ENCODE data around the gene NR2F1.

The NR2F1 gene

DNA sequence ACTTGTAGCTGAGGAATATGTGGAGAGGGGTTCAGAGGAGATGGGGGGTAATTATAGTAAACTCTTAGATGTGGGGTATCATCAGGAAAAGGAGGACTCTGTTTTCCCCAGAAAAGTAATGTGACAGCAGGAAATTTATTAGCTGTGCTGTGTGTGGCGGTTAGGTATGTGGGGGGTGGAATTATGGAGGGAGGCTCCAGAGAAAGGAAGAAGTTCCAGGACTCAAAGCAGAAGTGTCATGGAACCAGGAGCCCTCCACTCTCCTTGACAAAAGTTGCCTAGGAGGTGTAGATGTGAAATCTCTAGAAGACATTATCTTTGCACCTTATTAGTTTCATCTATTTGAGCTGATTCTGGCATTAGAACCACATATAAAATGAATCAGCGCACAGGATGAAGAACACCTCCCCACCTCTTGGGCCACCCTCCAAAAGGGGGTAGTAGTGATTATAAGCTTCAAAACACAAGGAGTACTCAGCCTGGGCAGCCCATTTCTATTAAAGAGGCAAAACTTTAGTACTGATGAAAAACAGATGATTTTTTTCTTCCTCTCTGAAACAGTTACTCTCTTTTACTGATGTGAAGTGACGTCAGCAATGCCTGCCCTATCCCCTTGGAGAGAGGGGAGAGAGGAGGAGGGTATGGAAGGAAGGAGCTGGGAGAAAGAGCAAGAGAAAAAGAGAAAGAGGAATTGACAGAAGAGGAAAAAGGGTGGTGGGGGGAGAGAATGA is 18.2 kb downstream of the NR2F1 start:
- DNase-seq (ENCODE audit: low spot score), result no peak
- TF ChIP-seq, protein P1, sequence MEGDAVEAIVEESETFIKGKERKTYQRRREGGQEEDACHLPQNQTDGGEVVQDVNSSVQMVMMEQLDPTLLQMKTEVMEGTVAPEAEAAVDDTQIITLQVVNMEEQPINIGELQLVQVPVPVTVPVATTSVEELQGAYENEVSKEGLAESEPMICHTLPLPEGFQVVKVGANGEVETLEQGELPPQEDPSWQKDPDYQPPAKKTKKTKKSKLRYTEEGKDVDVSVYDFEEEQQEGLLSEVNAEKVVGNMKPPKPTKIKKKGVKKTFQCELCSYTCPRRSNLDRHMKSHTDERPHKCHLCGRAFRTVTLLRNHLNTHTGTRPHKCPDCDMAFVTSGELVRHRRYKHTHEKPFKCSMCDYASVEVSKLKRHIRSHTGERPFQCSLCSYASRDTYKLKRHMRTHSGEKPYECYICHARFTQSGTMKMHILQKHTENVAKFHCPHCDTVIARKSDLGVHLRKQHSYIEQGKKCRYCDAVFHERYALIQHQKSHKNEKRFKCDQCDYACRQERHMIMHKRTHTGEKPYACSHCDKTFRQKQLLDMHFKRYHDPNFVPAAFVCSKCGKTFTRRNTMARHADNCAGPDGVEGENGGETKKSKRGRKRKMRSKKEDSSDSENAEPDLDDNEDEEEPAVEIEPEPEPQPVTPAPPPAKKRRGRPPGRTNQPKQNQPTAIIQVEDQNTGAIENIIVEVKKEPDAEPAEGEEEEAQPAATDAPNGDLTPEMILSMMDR (IDR thresholded peaks at IDR 0.05; ENCODE audit: extremely low read depth, insufficient read depth, missing control alignments), result no peak
- in situ Hi-C loops (cut with MboI; ENCODE audit: low pct_unique_long_range_greater_than_20kb, low sequenced_read_pairs, unreplicated experiment), result loop anchor here (25.0 kb wide), 2 partner anchors 186 to 311 kb away; no protein-coding TSS in a partner anchor

DNA sequence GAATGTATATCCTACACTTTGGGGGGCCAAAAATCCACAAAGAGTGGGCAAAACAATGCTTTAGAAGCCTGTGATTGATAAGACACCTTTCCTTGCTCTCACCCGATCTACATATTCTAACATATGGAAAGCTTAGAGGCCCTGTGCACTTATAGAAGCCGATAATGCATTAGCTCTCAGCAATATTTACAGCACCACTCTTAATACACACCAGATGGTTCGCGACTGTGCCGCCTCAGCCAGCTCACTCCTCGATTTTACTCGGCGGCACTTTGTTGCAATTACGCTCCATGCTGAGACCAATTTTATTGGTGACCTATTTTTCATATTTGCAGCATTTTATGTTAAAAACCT is 18.8 kb downstream of the NR2F1 start:
- TF ChIP-seq, protein P1 (IDR thresholded peaks at IDR 0.05; ENCODE audit: extremely low read depth, insufficient read depth, missing control alignments), result no peak
- in situ Hi-C loops (cut with MboI; ENCODE audit: low pct_unique_long_range_greater_than_20kb, low sequenced_read_pairs, unreplicated experiment), result loop anchor here (25.0 kb wide), 2 partner anchors 186 to 311 kb away; no protein-coding TSS in a partner anchor
- no peak for DNase-seq (ENCODE audit: low spot score)

DNA sequence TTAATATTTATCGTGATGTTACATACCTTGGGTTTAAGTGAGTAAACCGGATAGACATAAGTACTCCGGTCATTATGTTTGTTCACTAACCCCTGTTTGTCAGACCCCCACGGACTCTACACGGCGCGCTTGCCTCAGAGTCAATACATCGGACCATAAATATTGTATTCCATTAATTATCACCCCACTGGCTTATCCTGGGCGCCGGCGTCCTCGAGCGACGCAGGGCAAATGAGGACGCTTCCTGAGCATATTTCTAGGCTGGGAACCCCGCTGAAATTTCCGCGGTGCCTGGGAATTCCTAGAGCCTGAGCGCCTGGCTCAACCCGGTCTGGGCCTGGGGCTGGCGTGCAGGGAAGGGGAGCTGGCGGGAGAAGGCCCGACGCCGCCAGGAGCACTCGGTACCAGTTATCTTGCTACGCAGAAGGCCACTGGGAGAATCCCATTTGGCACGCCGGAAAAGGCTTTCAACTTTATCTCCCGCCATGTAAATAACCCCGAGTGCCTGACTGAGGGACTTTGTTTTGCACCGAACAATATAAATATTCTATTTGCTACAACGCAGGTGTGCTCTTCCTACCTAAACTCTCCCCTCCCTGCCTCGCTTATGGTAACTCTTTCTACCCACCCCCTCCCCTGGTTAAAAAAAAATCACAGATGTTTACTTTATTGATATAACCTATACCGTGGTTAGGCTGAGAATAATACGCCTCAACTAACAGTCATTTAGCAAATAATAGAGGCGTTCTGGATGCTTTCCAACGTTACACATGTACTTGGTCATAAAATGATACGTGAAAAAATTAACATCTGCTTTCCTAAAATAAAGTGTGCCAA is 19.4 kb downstream of the NR2F1 start:
- DNase-seq (ENCODE audit: low spot score), result no peak
- in situ Hi-C loops (cut with MboI; ENCODE audit: low pct_unique_long_range_greater_than_20kb, low sequenced_read_pairs, unreplicated experiment), result loop anchor here (25.0 kb wide), 2 partner anchors 185 to 310 kb away; no protein-coding TSS in a partner anchor
- TF ChIP-seq, protein P1 (IDR thresholded peaks at IDR 0.05; ENCODE audit: extremely low read depth, insufficient read depth, missing control alignments), result no peak

DNA sequence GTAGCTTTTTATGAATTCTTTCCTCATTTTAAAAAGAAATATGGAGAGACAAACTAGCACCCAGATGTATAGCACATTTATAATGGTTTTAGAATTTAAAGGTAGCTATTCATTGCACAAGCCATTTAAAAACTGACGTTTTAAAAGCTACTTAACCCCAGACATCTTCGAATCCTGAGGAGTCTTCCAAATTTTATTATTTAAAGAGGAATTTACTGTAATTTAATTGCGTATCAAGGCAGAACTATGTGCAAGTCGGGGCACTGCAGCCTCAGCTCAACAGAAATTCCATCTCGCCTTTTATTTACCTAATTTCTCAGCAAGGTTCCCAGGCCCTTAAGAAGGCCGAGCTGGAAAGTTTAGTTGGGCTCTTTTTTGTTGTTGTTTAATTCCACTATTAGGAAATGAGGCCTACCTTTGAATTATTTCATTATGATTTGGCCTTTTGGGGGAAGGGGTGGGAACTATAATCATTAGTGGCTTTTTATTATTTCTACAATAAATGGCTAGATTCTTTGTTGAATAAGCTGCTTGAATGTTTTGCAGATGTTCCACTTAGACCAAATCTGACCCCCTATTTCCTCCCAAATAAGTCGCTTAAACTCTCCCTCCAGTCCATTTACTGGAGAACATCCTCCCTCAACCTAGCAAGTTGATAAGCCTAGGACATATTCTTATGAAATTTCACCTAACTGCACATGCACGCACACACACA is 20.2 kb downstream of the NR2F1 start:
- no peak for DNase-seq (ENCODE audit: low spot score)
- TF ChIP-seq, protein P1 (IDR thresholded peaks at IDR 0.05; ENCODE audit: extremely low read depth, insufficient read depth, missing control alignments), result no peak
- in situ Hi-C loops (cut with MboI; ENCODE audit: low pct_unique_long_range_greater_than_20kb, low sequenced_read_pairs, unreplicated experiment), result loop anchor here (25.0 kb wide), 2 partner anchors 184 to 309 kb away; no protein-coding TSS in a partner anchor

DNA sequence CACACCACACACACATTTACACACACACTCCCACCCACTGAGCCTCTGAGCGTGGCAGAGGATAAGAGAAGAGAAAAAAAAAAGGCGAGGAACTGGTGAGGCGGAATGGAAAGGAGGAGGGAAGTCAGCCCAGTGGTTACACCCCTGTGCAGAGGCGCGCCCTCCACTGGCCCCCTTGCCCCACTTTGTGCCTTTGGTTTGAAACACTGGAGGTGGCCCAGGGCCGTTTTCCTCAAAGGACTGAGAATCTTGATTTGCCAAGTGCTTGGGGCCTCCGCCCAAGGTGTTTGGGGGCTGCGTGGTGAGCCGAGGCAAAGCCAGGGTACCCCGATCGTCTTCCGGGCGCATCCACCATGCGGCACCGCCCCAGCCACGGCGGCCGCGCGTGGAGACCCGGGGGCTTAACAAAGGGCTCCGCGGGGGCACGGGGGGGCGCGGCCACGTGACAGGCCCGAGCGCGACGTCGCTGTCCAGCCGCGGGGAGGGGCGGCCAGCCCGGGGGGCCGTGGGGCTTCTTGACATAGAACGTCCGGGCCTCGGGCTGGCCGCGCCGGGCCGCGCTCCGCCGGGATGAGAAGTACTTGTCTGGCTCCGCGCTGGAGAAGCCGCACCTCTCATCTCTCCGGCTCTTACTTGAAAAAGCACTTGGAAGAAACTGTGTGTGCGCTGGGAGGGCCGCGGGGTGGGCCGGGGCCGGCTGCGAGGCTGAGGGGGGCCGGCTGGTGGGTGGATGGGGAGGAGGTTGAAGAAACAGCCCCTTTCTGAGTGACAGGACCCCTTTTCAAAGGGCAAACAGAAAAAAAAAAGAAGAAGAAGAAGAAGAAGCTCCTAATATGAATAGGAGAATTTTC is 21.0 kb downstream of the NR2F1 start:
- DNase-seq (ENCODE audit: low spot score), result no peak
- TF ChIP-seq, protein P1 (IDR thresholded peaks at IDR 0.05; ENCODE audit: extremely low read depth, insufficient read depth, missing control alignments), result no peak
- in situ Hi-C loops (cut with MboI; ENCODE audit: low pct_unique_long_range_greater_than_20kb, low sequenced_read_pairs, unreplicated experiment), result loop anchor here (25.0 kb wide), 2 partner anchors 183 to 308 kb away; no protein-coding TSS in a partner anchor

Measured in GM13977 (cell line).